NOMO-1 treated with dmso at 0.1 percent for 144 hours (cell line): ENCODE results near the gene LYPD8.

Experiments
- DNase-seq: peaks from one replicate; lab custom pipeline; 2025; ENCODE audit not compliant: unreplicated experiment; lab: John Stamatoyannopoulos, UW

Gene LYPD8

DNA sequence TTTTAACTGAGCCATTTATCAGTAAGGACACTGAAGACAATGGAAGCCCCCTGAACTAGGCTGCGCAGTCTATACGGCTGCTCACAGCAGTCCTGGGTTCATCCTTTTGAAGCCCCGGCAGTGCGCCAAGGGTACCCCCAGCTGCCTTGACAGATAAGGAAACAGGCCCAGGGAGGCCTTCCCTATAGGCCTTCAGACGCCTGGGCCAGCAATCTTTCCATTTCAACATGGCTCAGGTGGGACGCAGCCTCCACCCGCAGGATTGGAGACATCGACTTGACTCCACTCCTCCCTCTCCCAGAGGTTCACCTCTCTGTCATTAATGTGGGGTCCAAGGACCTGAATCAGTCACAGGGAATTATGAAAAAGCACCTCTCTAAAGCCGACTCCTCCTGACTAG is 2.8 kb upstream of the LYPD8 start:
- DNase-seq, result no peak

- no peak for DNase-seq
Measured at GRCh38 chr1:248757784-248758195, 2.2 kb upstream of the LYPD8 start.

- DNase-seq, result no peak
Measured at GRCh38 chr1:248756636-248757035, 1.1 kb upstream of the LYPD8 start.

GRCh38 chr1:248756151-248756550 is 592 bp upstream of the LYPD8 start:
- DNase-seq, result no peak

DNA sequence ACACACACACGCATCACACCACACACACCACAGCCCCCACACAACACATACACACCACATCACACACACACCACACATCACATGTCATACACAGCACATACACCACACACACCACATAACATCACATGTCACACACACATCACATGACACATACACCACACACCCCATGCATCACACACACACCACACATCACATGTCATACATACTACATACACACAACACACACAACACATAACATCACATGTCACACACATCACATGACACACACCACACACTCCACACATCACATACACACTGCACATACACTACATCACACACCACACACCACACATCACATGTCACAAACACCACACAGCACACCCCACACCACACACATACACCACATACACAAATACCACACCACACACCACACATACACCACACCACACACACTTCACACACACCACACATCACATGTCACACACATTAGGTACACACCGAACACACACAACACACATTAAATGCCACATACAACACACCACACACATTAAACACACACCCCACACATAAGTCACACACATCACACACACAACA is 1.8 kb downstream of the LYPD8 start:
- no peak for DNase-seq

DNA sequence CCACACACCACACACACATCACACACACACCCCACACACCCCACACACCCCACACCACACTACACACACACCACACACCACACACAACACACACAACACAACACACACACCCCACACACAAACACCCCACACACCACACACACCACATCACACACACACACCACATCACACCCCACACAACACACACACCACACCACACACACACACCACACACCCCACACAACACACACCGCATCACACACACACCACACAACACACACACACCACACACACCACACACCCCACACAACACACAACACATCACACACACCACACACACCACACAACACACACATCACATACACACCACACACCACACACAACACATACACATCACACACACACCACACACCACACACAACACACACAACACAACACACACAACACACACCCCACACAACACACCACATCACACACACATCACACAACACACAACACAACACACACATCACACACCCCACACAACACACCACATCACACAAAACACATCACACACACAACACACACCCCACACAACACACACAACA is 2.4 kb downstream of the LYPD8 start:
- no peak for DNase-seq

GRCh38 chr1:248752161-248753028 is 3.2 kb downstream of the LYPD8 start:
- no peak for DNase-seq

DNA sequence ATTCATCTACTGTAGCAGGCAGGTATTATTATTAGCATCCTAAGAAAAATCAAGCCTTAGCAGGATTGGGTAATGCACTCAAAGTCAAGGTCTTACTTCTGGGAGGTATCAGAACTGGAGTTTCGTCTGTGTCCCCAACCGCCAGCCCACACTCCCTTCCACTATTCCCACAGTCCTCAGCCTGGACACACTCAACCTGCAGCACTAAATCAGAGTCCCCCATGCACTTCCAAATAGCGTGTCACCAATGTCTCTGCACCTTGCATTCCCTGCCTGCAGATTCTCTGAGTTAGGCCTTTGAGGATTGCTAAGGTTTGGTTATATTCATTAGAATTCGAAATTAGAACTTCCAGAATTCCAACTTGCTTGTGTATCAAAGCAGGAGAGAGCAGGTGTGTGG is 3.9 kb downstream of the LYPD8 start:
- no peak for DNase-seq

DNA sequence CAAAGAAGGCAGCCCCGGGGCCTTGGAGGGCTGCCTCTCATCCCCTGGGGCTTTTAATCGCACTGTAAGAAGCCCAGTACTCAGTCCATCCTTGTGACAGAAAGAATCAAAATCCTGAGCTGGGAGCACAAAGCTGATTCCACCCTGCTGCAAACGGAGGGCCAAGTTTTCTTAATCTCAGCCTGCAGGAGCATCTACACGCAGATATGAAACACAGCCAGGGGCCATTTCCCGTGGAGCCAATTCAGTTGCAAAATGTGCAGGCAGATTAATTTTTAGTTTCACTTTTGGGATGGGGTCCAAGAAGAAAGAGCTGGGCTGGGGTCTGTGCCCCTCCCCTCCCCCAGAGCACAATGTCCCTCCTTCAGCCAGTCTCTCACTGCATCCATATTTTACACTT is 4.4 kb downstream of the LYPD8 start:
- no peak for DNase-seq

- DNase-seq, result no peak
Measured at GRCh38 chr1:248750496-248750895, 5.1 kb downstream of the LYPD8 start.

- DNase-seq, result no peak
Measured at GRCh38 chr1:248748211-248748610, 7.3 kb downstream of the LYPD8 start.

DNA sequence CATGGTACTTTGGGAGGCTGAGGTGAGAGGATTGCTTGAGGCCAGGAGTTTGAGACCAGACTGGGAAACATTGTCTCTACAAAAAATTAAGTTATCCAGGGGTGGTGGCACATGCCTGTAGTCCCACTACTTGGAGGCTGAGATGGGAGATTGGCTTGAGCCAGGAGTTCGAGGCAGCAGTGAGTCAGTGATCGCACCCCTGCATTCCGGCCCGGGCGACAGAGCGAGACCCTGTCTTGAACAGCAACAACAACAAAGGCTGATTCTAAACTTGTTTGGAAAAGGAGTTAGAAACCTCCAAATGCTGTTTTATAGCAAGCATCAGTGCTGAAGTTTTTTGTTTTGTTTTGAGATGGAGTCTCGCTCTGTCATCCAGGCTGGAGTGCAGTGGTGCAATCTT is 14.7 kb downstream of the LYPD8 start:
- no peak for DNase-seq

GRCh38 chr1:248739572-248740205 is 15.9 kb downstream of the LYPD8 start:
- DNase-seq, result peak; percentile 30

DNA sequence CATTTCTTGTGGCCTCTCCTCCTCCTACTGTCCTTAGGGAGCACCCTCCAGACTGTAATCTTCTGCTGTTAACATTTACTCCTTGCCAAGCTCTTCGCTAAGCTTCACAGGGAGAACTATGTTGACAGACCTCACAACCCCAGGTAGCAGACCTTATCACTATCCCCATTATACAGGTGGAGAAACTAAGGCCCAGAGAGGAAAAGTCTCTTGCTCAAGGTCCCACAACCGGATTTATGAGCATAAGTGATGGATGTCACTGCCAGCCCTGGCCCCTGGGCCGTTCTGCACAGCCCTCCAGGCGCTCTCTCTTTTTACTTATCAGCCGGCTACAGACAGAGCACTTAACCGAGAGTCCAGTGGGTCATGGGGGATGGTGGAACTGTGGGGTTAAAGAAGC is 18.1 kb downstream of the LYPD8 start:
- no peak for DNase-seq

GRCh38 chr1:248736977-248737376 is 18.6 kb downstream of the LYPD8 start:
- no peak for DNase-seq

DNA sequence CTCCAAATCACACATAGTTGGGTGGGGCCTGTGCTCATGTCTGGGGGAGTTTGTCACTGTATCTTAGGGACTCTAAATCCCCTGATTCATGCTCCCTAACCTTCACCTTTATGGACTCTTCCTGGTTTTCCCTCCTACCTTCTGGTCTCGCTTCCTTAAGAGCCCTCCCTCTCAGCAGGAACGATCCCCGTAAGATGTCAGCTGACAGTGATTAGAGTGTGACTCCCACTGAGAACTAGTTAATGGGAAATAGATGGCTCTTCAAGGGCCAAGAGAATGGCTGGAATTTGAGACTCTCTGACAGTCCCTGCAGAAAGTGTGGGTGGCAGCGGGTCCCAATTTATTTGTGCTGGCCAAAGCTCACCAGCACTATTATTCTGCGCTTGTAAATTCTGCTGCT is 22.0 kb downstream of the LYPD8 start:
- DNase-seq, result no peak

GRCh38 chr1:248730507-248731335 is 24.8 kb downstream of the LYPD8 start:
- no peak for DNase-seq

GRCh38 chr1:248714248-248714647 is 41.3 kb downstream of the LYPD8 start:
- no peak for DNase-seq

DNA sequence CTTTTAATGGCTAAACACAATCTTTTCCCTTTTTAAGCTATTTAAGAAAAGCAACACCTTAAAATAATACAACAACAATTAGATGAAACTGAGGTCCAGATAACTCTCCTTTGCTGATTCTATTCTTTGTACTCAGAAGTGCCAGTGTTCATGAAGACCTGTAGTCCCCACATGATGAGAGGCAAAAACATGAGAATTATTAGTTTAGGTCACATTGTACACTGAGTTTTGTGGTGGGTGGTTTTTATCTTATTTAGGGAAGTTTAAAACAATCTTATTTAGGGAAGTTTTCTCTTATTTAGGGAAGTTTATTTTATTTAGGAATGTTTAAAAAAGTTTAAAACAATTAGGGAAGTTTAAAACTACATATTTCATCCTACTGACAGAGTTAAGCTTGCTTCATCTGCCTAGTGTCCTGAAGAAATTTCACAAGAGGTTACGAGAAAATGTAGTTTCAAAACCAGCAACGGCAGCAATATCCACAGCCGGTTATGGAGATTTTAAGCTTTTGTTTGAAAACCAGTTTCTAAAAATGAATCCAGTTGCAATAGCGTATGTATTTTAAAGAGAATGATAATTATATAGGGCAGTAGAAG is 45.2 kb downstream of the LYPD8 start:
- peak; percentile 61 for DNase-seq

DNA sequence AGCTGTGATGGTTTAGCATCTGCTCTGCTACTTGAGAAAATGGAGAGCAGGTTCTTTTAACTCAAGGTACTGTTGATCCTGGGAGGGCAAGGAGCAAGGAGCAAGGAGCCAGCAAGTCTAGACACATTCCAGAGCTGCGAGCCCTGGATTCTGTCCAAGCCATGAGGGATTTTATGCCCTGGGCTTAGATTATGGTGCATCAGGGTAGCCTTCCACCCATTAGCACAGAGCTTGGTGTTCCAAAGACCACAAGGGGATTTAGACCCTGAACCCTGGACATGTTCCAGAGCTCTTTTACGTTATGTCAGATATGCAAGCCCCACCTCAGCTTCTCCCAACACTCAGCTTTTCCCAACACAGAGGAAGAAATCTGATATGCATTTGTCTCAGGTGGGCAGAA is 51.0 kb downstream of the LYPD8 start:
- DNase-seq, result no peak

- DNase-seq, result no peak
Measured at GRCh38 chr1:248703674-248704073, 51.9 kb downstream of the LYPD8 start.
